NT2/D1 (cell line): ENCODE data around the gene KIF15.

Source experiments
- SUZ12 ChIP-seq: IDR thresholded peaks from 2 replicates; pipeline ENCODE4 v1.6.1; 2011; ENCODE audit not compliant: insufficient read length, insufficient read depth; ENCODE audit errors: extremely low read depth
- YY1 ChIP-seq: IDR thresholded peaks from 2 replicates; pipeline ENCODE4 v1.6.1; 2011; ENCODE audit not compliant: insufficient read length, insufficient read depth
- ZNF274 ChIP-seq: IDR thresholded peaks from 2 replicates; pipeline ENCODE4 v1.6.1; 2011; ENCODE audit warnings: mild to moderate bottlenecking, low read depth, low read length

GRCh38 chr3:44860117-44860516 is 98.5 kb downstream of the KIF15 start:
- TF ChIP-seq YY1 (no peak), SUZ12 (no peak), ZNF274 (no peak)
